Stimulated activated CD8-positive, alpha-beta memory T cell treated with anti-CD3 and anti-CD28 coated beads, Interleukin-7, amount 100 ng/mL, for 1 hour (primary cell): ENCODE results near the gene LBH.

Experiments used
- DNase-seq, 2 donors: peaks; one replicate each; pipeline ENCODE4 v3.0.0-alpha.2; 2020; ENCODE audit warnings: low read depth in 2 of 2

The LBH gene

DNA sequence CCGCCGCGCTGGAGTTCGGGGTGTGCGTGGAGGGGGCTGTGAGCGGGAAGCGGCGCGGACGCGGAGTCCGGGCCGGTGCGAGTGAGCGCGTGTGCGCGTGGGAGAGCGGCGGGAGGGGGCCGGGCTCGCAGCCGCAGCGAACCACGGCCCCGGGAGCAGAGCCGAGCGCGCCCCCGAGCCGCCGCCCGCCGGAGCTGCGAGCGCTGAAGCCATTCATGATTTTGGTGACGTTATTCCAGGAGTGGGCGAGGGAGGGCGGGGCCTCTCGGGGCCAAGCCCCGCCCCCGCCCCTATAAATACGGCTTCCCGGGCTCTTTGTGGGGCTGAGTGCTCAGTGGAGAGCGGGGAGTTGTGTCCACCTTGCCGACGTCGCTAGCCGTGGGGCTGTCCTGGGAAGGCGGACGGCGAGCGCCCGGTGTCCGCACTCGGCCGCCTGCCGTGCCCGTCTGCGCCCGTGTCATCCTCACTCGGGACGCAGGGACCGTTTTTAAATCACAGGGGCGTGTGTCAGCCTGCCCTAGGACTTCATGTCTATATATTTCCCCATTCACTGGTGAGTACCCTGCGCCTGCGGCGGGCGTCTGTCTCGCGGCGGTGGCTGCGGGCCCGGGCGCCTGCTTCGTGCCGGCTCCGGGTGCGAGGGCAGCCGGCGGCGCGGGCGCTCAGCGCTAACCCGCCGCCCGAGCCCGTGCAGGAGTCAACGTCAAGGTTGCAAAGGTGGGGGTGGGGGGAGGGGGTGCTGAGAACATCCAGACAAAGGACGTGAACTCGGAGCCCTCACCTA is at the start of gene LBH:
Gene LBH, plus strand, starts transcription at position 323 of the 784 bp plus-strand sequence. Its CDS starts 205 bp downstream, at position 528.
- peak; percentile 80 to 84 for DNase-seq

GRCh38 chr2:30184035-30184434 is 47.3 kb upstream of the LBH start:
- no peak for DNase-seq

GRCh38 chr2:30185178-30185577 is 46.2 kb upstream of the LBH start:
- DNase-seq, result no peak

GRCh38 chr2:30188292-30188691 is 43.0 kb upstream of the LBH start:
- DNase-seq, result no peak

- DNase-seq, result no peak
These were observed 40.7 kb upstream of the LBH start for GRCh38 chr2:30190637-30191036.

GRCh38 chr2:30191107-30191506 is 40.2 kb upstream of the LBH start:
- DNase-seq, result no peak

DNA sequence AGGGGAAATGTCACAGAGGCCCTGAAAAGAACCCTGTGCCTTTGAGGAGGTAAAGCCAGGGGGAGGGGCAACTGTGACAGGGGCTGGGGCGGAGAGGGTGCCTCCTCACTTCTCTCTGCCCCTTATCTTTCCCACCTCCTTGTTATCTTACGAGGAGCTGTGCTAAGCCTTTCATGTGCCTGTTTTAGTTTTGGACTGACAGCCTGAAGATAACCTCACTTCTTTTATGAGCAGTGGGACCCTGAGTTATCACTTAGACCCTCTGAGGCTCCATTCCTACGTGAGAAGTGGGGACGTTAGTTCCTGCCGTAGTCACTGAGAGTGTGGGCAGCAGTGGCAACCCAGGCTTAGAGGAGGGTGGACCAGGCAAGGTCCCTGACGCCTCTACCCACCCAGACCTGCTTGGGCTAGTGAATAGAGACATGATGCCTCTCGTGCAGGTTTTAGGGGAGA is 39.5 kb upstream of the LBH start:
- no peak for DNase-seq

- DNase-seq, result no peak
These were observed 39.0 kb upstream of the LBH start for GRCh38 chr2:30192314-30192713.

DNA sequence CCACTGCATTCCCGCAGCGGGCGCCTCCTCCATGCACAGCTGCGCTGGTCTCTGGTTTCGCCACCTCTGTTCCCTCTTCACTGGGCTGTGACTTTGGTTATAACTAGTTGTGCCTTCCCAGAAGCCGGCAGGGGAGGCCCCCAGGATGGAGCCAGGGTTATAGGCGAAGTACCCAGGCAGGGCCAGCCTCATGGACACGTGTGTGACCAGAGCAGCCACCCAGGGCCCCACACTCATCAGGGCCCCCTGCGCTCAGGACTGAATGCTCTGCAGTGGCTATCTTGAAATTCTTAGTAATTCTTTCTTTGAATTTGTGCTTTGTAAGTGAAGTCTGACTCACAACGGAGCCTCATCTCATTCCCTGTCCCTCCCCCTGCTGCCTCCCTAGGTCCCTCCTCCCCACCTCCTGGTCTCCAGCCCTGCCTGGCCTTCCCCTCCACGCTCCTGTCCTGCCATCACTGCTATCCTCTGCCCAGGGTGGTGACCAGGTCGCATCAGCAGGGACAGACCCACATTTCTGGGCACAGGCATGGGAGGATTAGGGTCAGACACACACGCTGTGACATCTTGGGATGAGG is 38.1 kb upstream of the LBH start:
- no peak for DNase-seq

- DNase-seq, result no peak
These were observed 36.9 kb upstream of the LBH start for GRCh38 chr2:30194421-30194820.

DNA sequence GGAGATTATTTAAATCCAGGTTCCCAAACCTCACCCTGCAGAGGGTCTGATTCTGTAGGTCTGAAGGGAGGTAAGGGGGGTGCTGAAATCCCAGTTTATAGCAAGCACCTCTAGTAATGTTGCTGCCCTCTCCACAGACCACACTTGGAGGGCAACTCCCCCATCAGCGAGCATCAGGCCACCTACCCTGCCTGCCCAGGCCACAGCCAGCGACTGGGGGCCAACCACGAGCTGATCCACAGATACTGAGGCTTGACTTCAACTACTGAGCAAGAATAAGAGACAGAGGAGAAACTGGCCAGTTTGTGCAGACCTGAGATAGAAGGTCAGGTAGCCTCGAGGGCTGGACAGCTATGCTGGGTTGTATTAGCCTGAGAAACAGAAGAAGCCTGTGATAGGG is 36.3 kb upstream of the LBH start:
- DNase-seq, result no peak

- no peak for DNase-seq
These were observed 33.7 kb upstream of the LBH start for GRCh38 chr2:30197570-30198192.

GRCh38 chr2:30201990-30202389 is 29.3 kb upstream of the LBH start:
- no peak for DNase-seq

DNA sequence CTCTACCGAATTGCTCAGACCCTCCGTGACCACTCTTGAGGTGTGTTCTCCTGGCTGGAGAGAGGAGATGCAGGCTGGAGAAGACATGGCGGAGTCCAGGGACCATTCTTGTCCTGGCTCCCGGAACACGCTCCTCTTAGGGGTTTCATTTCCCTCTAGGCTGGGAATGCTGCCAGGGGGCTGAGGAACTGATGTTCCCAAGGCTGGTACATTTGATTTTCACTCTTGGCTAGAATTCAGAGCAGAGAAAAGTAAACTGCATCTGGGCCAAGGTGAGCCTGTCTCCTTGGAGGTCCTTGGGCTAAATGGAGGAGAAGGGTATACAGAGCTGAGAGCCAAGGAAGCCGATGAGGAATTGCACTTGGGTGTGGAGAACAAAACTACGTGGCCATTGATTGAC is 28.2 kb upstream of the LBH start:
- DNase-seq, result no peak

DNA sequence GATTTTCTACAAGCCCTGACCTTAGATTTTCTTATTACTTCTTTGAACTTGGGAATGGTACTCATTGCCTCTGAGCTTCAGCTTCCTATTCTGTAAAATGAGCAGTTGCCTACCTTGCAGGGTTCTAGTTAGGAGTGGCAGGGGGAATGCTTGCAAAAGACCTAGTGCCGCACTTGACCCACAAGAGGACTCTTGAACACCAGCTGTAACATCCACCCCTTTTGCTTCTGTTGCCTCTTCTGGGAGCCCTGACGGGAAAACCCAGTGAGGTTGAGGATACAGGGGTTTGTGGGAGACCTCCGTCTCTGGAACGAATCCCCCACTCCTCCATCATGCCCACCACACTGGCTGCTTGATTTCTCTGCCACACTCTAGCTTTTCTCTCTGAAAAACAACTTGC is 27.1 kb upstream of the LBH start:
- DNase-seq, result no peak

GRCh38 chr2:30205456-30205855 is 25.9 kb upstream of the LBH start:
- DNase-seq, result no peak

GRCh38 chr2:30206461-30207430 is 24.6 kb upstream of the LBH start:
- DNase-seq, result no peak

DNA sequence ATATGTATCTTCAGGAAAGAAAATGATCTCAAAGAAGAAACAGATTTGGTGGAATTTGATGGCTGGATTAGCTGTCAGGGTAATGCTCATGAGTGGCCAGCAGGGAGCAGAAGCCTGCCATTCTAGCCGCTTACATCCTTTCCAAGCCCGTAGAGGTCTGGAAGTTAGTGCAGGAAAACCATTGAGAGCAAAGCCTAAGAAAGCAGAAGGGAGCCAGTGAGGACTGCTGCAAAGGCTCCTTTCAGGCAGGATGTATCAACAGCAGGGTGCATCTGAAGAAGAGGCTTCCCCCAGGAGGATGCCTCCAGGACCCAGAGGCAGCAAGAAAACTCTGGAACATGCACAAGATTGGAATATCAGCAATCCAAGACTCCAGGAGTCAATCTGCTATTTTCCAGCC is 22.9 kb upstream of the LBH start:
- DNase-seq, result peak in 1 of 2 donors; percentile 14

DNA sequence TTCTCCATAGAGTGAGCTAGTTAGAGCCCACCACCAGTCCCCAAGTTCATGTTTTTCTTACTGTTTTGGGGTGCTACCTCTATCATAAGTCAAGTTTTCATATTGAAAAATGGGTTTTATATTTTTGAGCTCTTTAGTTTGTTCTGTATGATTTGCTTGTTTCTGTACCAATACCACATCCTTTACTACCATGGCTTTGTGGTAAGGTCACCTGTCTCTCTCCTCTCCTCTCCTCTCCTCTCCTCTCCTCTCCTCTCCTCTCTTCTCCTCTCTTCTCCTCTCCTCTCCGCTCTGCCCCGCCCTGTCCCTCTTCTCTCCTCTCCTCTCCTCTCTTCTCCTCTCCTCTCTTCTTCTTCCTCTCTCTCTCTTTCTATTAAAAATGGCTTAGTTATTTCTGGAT is 22.1 kb upstream of the LBH start:
- no peak for DNase-seq

DNA sequence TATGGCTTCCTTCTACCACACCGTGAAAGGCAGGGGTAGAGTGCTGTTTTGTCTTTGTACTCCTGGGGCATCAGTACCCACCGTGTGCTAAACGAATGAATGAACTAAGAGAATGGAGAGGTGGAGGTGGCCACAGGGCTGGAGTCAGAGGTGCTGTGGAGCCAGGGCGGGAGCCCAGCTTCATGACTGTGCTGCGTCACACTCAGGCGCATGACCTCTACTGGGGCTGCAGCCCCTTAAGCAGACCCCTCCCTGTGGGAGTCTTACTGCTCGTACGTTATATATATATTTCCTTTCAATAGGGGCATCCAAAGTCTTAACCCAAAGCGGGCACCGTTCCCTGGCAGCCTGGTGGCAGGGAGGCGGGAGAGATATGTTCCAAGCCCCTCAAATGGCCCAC is 18.0 kb upstream of the LBH start:
- DNase-seq, result no peak

GRCh38 chr2:30213907-30214463 is 17.3 kb upstream of the LBH start:
- DNase-seq, result no peak

GRCh38 chr2:30216157-30216556 is 15.2 kb upstream of the LBH start:
- no peak for DNase-seq
